Fibroblast of pulmonary artery (primary cell): ENCODE results near the gene NTRK2.

Experiments used
- DNase-seq: peaks from one replicate; pipeline ENCODE4 v3.0.0-alpha.2; 2010; ENCODE audit warnings: low read depth
- H3K4me3 ChIP-seq: replicated peaks from 2 replicates; pipeline ENCODE4 v1.5.1; 2011; ENCODE audit warnings: low read depth, mild to moderate bottlenecking, control low read depth, low read length, moderate library complexity
- CTCF ChIP-seq: IDR thresholded peaks from 2 replicates; pipeline ENCODE4 v1.5.1; 2011; ENCODE audit warnings: mild to moderate bottlenecking, control low read depth, low read length, inconsistent platforms; ENCODE audit errors: missing control alignments

The NTRK2 gene

GRCh38 chr9:85041466-85042137, 372.1 kb downstream of the NTRK2 start:
- TF ChIP-seq CTCF: no peak
- no peak for DNase-seq
- no peak overlapping the region for H3K4me3 ChIP-seq

- DNase-seq: no peak
- no peak for TF ChIP-seq CTCF
- no peak overlapping the region for H3K4me3 ChIP-seq
These were observed 373.6 kb downstream of the NTRK2 start for GRCh38 chr9:85042981-85043647.

GRCh38 chr9:85045271-85045670, 375.7 kb downstream of the NTRK2 start:
- TF ChIP-seq CTCF: no peak
- DNase-seq: no peak
- H3K4me3 ChIP-seq: no peak overlapping the region

- no peak for TF ChIP-seq CTCF
- DNase-seq: no peak
- no peak overlapping the region for H3K4me3 ChIP-seq
These were observed 376.9 kb downstream of the NTRK2 start for GRCh38 chr9:85046475-85046874.

- no peak overlapping the region for H3K4me3 ChIP-seq
- no peak for TF ChIP-seq CTCF
- DNase-seq: no peak
These were observed 383.8 kb downstream of the NTRK2 start for GRCh38 chr9:85053206-85053786.

- no peak for DNase-seq
- no peak overlapping the region for H3K4me3 ChIP-seq
- TF ChIP-seq CTCF: no peak
These were observed 384.5 kb downstream of the NTRK2 start for GRCh38 chr9:85054017-85054416.
